H9 (cell line): ENCODE results near the gene ALDOA. TPM values are rescaled to one million over a fixed set of nuclear protein-coding genes. Genes with fewer than 3 reads are reported as not detected.

ENCODE experiments used
- DNase-seq: peaks from one replicate; pipeline ENCODE4 v3.0.0-alpha.2; 2017
- H2AFZ ChIP-seq: one replicate; pipeline ENCODE4 v1.6.1; 2013; ENCODE audit warnings: mild to moderate bottlenecking, low read length, control low read depth, moderate library complexity
- H2AK5ac ChIP-seq: 2 replicates; pipeline ENCODE4 v1.6.1; 2013; ENCODE audit warnings: low read length, control low read depth, mixed read lengths; ENCODE audit not compliant: insufficient read length
- H2BK120ac ChIP-seq: one replicate; pipeline ENCODE4 v1.6.1; 2013; ENCODE audit warnings: low read depth, mild to moderate bottlenecking, low read length, control low read depth, inconsistent platforms; ENCODE audit not compliant: poor library complexity, severe bottlenecking
- H2BK12ac ChIP-seq: 2 replicates; pipeline ENCODE4 v1.6.1; 2013; ENCODE audit warnings: low read length, control low read depth, mixed read lengths, low read depth; ENCODE audit not compliant: insufficient read length
- H2BK15ac ChIP-seq: 2 replicates; pipeline ENCODE4 v1.6.1; 2013; ENCODE audit warnings: low read depth, low read length, control low read depth
- H2BK20ac ChIP-seq: one replicate; pipeline ENCODE4 v1.6.1; 2013; ENCODE audit warnings: low read depth, mild to moderate bottlenecking, low read length, control low read depth, inconsistent platforms; ENCODE audit not compliant: poor library complexity, severe bottlenecking
- H2BK5ac ChIP-seq: 2 replicates; pipeline ENCODE4 v1.6.1; 2013; ENCODE audit warnings: low read length, control low read depth, mixed read lengths; ENCODE audit not compliant: insufficient read length
- H3K14ac ChIP-seq: 2 replicates; pipeline ENCODE4 v1.6.1; 2013; ENCODE audit warnings: low read length, control low read depth; ENCODE audit not compliant: insufficient read depth
- H3K18ac ChIP-seq: 2 replicates; pipeline ENCODE4 v1.6.1; 2013; ENCODE audit warnings: low read depth, mild to moderate bottlenecking, mixed read lengths, low read length, control low read depth; ENCODE audit not compliant: insufficient read length
- H3K23ac ChIP-seq: 2 replicates; pipeline ENCODE4 v1.6.1; 2013; ENCODE audit warnings: low read length, control low read depth, mixed read lengths, low read depth; ENCODE audit not compliant: insufficient read length
- H3K23me2 ChIP-seq: 2 replicates; pipeline ENCODE4 v1.6.1; 2013; ENCODE audit warnings: low read depth, mild to moderate bottlenecking, mixed read lengths, low read length, control low read depth; ENCODE audit not compliant: insufficient read length, poor library complexity, severe bottlenecking
- H3K27ac ChIP-seq: 2 replicates; pipeline ENCODE4 v1.5.1; 2013; ENCODE audit warnings: low read length, control low read depth, mixed read lengths, low read depth; ENCODE audit not compliant: insufficient read length
- H3K27me3 ChIP-seq: 2 replicates; pipeline ENCODE4 v1.6.1; 2013; ENCODE audit warnings: low read length, control low read depth, inconsistent platforms; ENCODE audit not compliant: insufficient read depth
- H3K4ac ChIP-seq: 2 replicates; pipeline ENCODE4 v1.6.1; 2013; ENCODE audit warnings: low read depth, mild to moderate bottlenecking, control low read depth, inconsistent platforms, low read length, moderate library complexity
- H3K4me1 ChIP-seq: 2 replicates; pipeline ENCODE4 v1.6.1; 2013; ENCODE audit warnings: low read length, control low read depth, inconsistent platforms; ENCODE audit not compliant: insufficient read depth
- H3K4me2 ChIP-seq: 2 replicates; pipeline ENCODE4 v1.6.1; 2013; ENCODE audit warnings: low read length, control low read depth, mixed read lengths; ENCODE audit not compliant: insufficient read length, insufficient read depth
- H3K56ac ChIP-seq: 2 replicates; pipeline ENCODE4 v1.6.1; 2013; ENCODE audit warnings: low read depth, mild to moderate bottlenecking, mixed read lengths, low read length, control low read depth; ENCODE audit not compliant: insufficient read length
- H3K79me1 ChIP-seq: 2 replicates; pipeline ENCODE4 v1.6.1; 2013; ENCODE audit warnings: low read depth, mild to moderate bottlenecking, moderate library complexity, low read length, control low read depth, inconsistent platforms; ENCODE audit not compliant: insufficient read depth, poor library complexity, severe bottlenecking
- H3K79me2 ChIP-seq: 2 replicates; pipeline ENCODE4 v1.6.1; 2013; ENCODE audit warnings: low read length, control low read depth, inconsistent platforms; ENCODE audit not compliant: insufficient read depth
- H3K9ac ChIP-seq: 2 replicates; pipeline ENCODE4 v1.6.1; 2013; ENCODE audit warnings: low read length, control low read depth, mixed read lengths; ENCODE audit not compliant: insufficient read length; ENCODE audit errors: extremely low read depth
- H3K9me3 ChIP-seq: one replicate; pipeline ENCODE4 v1.6.1; 2013; ENCODE audit warnings: low read depth, low read length, inconsistent platforms; ENCODE audit not compliant: control insufficient read depth
- H3T11ph ChIP-seq: one replicate; pipeline ENCODE4 v1.6.1; 2013; ENCODE audit warnings: mild to moderate bottlenecking, low read length, control low read depth, inconsistent platforms
- H4K20me1 ChIP-seq: one replicate; pipeline ENCODE4 v1.6.1; 2013; ENCODE audit not compliant: control insufficient read depth, insufficient read length, insufficient read depth
- H4K5ac ChIP-seq: 2 replicates; pipeline ENCODE4 v1.6.1; 2013; ENCODE audit warnings: low read depth, mild to moderate bottlenecking, mixed read lengths, low read length, control low read depth; ENCODE audit not compliant: insufficient read length
- H4K8ac ChIP-seq: replicated peaks from 2 replicates; pipeline ENCODE4 v1.6.1; 2013; ENCODE audit warnings: low read length, control low read depth, mixed read lengths, low read depth; ENCODE audit not compliant: insufficient read length
- H4K91ac ChIP-seq: 2 replicates; pipeline ENCODE4 v1.6.1; 2013; ENCODE audit warnings: low read depth, mild to moderate bottlenecking, moderate library complexity, mixed read lengths, low read length, control low read depth; ENCODE audit not compliant: insufficient read length
- H3K27ac Mint-ChIP-seq, 3 experiments: 2 replicates in 2 of 3; 3 replicates in 1 of 3; pipeline ENCODE4 v1.8.0; 2020 to 2021; ENCODE audit warnings: mixed read lengths in 3 of 3, mild to moderate bottlenecking in 1 of 3, moderate library complexity in 1 of 3
- H3K27me3 Mint-ChIP-seq: 2 replicates; pipeline ENCODE4 v1.8.0; 2021; ENCODE audit warnings: low read depth, mild to moderate bottlenecking, moderate library complexity, mixed read lengths
- H3K36me3 Mint-ChIP-seq, 3 experiments: 2 replicates in 2 of 3; 3 replicates in 1 of 3; pipeline ENCODE4 v1.8.0; 2020 to 2021; ENCODE audit warnings: low read depth in 3 of 3, mixed read lengths in 3 of 3; ENCODE audit not compliant: insufficient read depth in 1 of 3
- H3K4me1 Mint-ChIP-seq, 2 experiments: 2 replicates each; pipeline ENCODE4 v1.8.0; 2020; ENCODE audit warnings: mixed read lengths in 2 of 2
- H3K4me3 Mint-ChIP-seq, 2 experiments: 2 replicates in 1 of 2; 3 replicates in 1 of 2; pipeline ENCODE4 v1.8.0; 2020 to 2021; ENCODE audit warnings: mild to moderate bottlenecking in 2 of 2, mixed read lengths in 2 of 2, moderate library complexity in 1 of 2
- H3K9me3 Mint-ChIP-seq, 2 experiments: 2 replicates in 1 of 2; 3 replicates in 1 of 2; pipeline ENCODE4 v1.8.0; 2020; ENCODE audit warnings: mild to moderate bottlenecking in 2 of 2, mixed read lengths in 2 of 2, moderate library complexity in 1 of 2
- CTCF ChIP-seq: fragments of 200-600 bp; sonication (generic); conservative IDR thresholded peaks from 3 replicates; pipeline ENCODE4 v1.8.0; 2021; ENCODE audit warnings: antibody characterized with exemption, mild to moderate bottlenecking
- WGBS: extraction: QIAGEN DNeasy Blood & Tissue Kit; methylation state at CpG from one replicate; pipeline ENCODE4 v1.1.7; 2013; ENCODE audit warnings: missing lambda C conversion rate, low lambda C conversion rate, mixed read lengths; ENCODE audit not compliant: insufficient read length; ENCODE audit errors: extremely low coverage; 5-methylcytosine and 5-hydroxymethylcytosine counted together
- total RNA-seq: library from RNA; stranded (reverse); gene quantifications from 2 replicates; pipeline ENCODE4 v1.2.1, GENCODE V29; 2021

Gene ALDOA
- total RNA-seq, 1 experiment from 2014 or later: 1,356 TPM

GRCh38 chr16:30084096-30084815, 18.7 kb downstream of the ALDOA start:
- Mint-ChIP-seq H3K27ac (no peak overlapping the region), H3K27me3 (0 out of 2 replicates have a peak, but pooled peaks cover 4% of the 10 kb centered on the region), H3K36me3 (peaks cover 38 to 64% (median 63%) of the 10 kb centered on the region in 3 experiments), H3K4me1 (no peaks in the 10 kb centered on the region), H3K9me3 (no peaks in the 10 kb centered on the region), H3K4me3 (no peak overlapping the region)
- no peaks in the 10 kb centered on the region for H3K23me2 ChIP-seq
- H4K20me1 ChIP-seq: no peaks in the 10 kb centered on the region
- H3K23ac ChIP-seq: no peak overlapping the region
- H2AFZ ChIP-seq: no peak overlapping the region
- no peaks in the 10 kb centered on the region for H3K27me3 ChIP-seq
- H3K79me1 ChIP-seq: peaks cover 3% of the 10 kb centered on the region
- H3T11ph ChIP-seq: no peak overlapping the region
- H2AK5ac ChIP-seq: no peak overlapping the region
- no peak overlapping the region for H3K4me2 ChIP-seq
- H2BK12ac ChIP-seq: no peak overlapping the region
- no peaks in the 10 kb centered on the region for H3K9me3 ChIP-seq
- no peak for TF ChIP-seq CTCF
- H4K5ac ChIP-seq: no peak overlapping the region
- no peak overlapping the region for H3K27ac ChIP-seq
- H3K56ac ChIP-seq: no peak overlapping the region
- H2BK120ac ChIP-seq: no peak overlapping the region
- no peak overlapping the region for H2BK5ac ChIP-seq
- H4K8ac ChIP-seq: no peak overlapping the region
- WGBS: no CpG with 5 or more reads among the region's 18 CpGs
- no peak overlapping the region for H4K91ac ChIP-seq
- DNase-seq: no peak
- H2BK20ac ChIP-seq: no peak overlapping the region
- H2BK15ac ChIP-seq: no peak overlapping the region
- H3K4me1 ChIP-seq: no peaks in the 10 kb centered on the region
- no peak overlapping the region for H3K4ac ChIP-seq
- H3K79me2 ChIP-seq: no peaks in the 10 kb centered on the region
- no peak overlapping the region for H3K9ac ChIP-seq
- no peak overlapping the region for H3K14ac ChIP-seq
- no peak overlapping the region for H3K18ac ChIP-seq
